CD4-positive, alpha-beta memory T cell (primary cell): Measurements from ENCODE around the gene FADD. TPM values are rescaled to one million over a fixed set of nuclear protein-coding genes. Genes with fewer than 3 reads are reported as not detected.

Experiments
- CTCF ChIA-PET: fragments of 350-600 bp; sonication (Branson Sonifier 250); formaldehyde crosslinking; loops from one replicate; lab custom pipeline; 2021; ENCODE audit warnings: inconsistent platforms; ENCODE audit not compliant: partially characterized antibody; lab: Charles Lee
- POLR2A ChIA-PET: fragments of 350-600 bp; sonication (Branson Sonifier 250); formaldehyde crosslinking; loops from one replicate; lab custom pipeline; 2021; ENCODE audit not compliant: partially characterized antibody; lab: Charles Lee
- DNase-seq, 5 donors: peaks; one replicate each; pipeline versions ENCODE4 v3.0.0 to v3.0.0-alpha.2; 2020 to 2022; ENCODE audit warnings: mixed read lengths in 1 of 5
- H3K27ac ChIP-seq: one replicate; pipeline ENCODE4 v1.7.0; 2013; ENCODE audit warnings: low read depth, low read length
- H3K27me3 ChIP-seq: 2 replicates; pipeline ENCODE4 v1.7.0; 2013; ENCODE audit warnings: mild to moderate bottlenecking, low read length, moderate library complexity; ENCODE audit not compliant: insufficient read depth
- H3K36me3 ChIP-seq: 2 replicates; pipeline ENCODE4 v1.7.0; 2013; ENCODE audit warnings: mild to moderate bottlenecking, low read length, moderate library complexity; ENCODE audit not compliant: insufficient read depth
- H3K4me1 ChIP-seq: 2 replicates; pipeline ENCODE4 v1.7.0; 2013; ENCODE audit warnings: mild to moderate bottlenecking, low read length, moderate library complexity; ENCODE audit not compliant: insufficient read depth
- H3K4me3 ChIP-seq, 2 donors: one replicate each; pipeline ENCODE4 v1.7.0; 2013; ENCODE audit warnings: low read length in 2 of 2, mild to moderate bottlenecking in 1 of 2
- H3K9me3 ChIP-seq, 2 donors: one replicate each; pipeline ENCODE4 v1.7.0; 2013; ENCODE audit warnings: low read length in 2 of 2, control low read depth in 1 of 2; ENCODE audit not compliant: control insufficient read depth in 1 of 2
- H3K27ac Mint-ChIP-seq, 7 donors: one replicate each; pipeline ENCODE4 v1.8.0; 2020 to 2021; ENCODE audit warnings: mixed read lengths in 7 of 7, mild to moderate bottlenecking in 6 of 7, inconsistent platforms in 3 of 7, moderate library complexity in 3 of 7
- H3K27me3 Mint-ChIP-seq, 2 donors: one replicate each; pipeline ENCODE4 v1.8.0; 2020 to 2021; ENCODE audit warnings: mixed read lengths in 2 of 2
- H3K36me3 Mint-ChIP-seq, 2 donors: one replicate each; pipeline ENCODE4 v1.8.0; 2020 to 2021; ENCODE audit warnings: mixed read lengths in 2 of 2, inconsistent platforms in 1 of 2, mild to moderate bottlenecking in 1 of 2
- H3K4me1 Mint-ChIP-seq, 4 donors: one replicate each; pipeline ENCODE4 v1.8.0; 2020 to 2021; ENCODE audit warnings: mixed read lengths in 4 of 4, mild to moderate bottlenecking in 1 of 4
- H3K4me3 Mint-ChIP-seq, 8 donors: one replicate each; pipeline ENCODE4 v1.8.0; 2020 to 2021; ENCODE audit warnings: mixed read lengths in 8 of 8, mild to moderate bottlenecking in 7 of 8, moderate library complexity in 6 of 8, inconsistent platforms in 3 of 8
- H3K9me3 Mint-ChIP-seq, 8 donors: one replicate each; pipeline ENCODE4 v1.8.0; 2020 to 2021; ENCODE audit warnings: mixed read lengths in 8 of 8, mild to moderate bottlenecking in 5 of 8, inconsistent platforms in 3 of 8, moderate library complexity in 1 of 8
- intact Hi-C: fragments of 100-400 bp; cut with micrococcal nuclease; formaldehyde crosslinking; loops from one replicate; pipeline ENCODE4 v1.15.1; 2023
- polyA plus RNA-seq, 2 donors: library from polyadenylated mRNA; unstranded; fragments of 300-500 nt; fragmentation: Illumina TruSeq; gene quantifications; one replicate each; pipeline ENCODE4 v1.2.3, GENCODE V29; 2021
- total RNA-seq, 2 experiments: library from RNA; stranded (reverse); gene quantifications; one replicate each; pipeline ENCODE4 v1.2.3, GENCODE V29; 2021

FADD gene
- total and polyA plus RNA-seq, 4 experiments from 2014 or later = 19.2 to 48.0 (median 34.2) TPM

GRCh38 chr11:70183032-70183431, 20.1 kb upstream of the FADD start:
- Histone ChIP-seq H3K27ac (no peak overlapping the region), H3K27me3 (no peaks in the 10 kb centered on the region), H3K9me3 (no peaks in the 10 kb centered on the region), H3K4me3 (no peak overlapping the region), H3K4me1 (no peaks in the 10 kb centered on the region), H3K36me3 (no peaks in the 10 kb centered on the region)
- intact Hi-C loops = loop anchor here (10.0 kb wide), 1 partner anchor 118 kb away; no protein-coding TSS in a partner anchor
- CTCF ChIA-PET = no interaction called here
- Mint-ChIP-seq H3K36me3 (no peaks in the 10 kb centered on the region), H3K27ac (no peak overlapping the region), H3K4me3 (no peak overlapping the region), H3K27me3 (peaks cover 3% of the 10 kb centered on the region in 2 donors), H3K9me3 (no peaks in the 10 kb centered on the region), H3K4me1 (no peaks in the 10 kb centered on the region)
- DNase-seq = no peak
- POLR2A ChIA-PET = no interaction called here

- no peak for DNase-seq
- Mint-ChIP-seq H3K4me3 (no peak overlapping the region), H3K36me3 (no peaks in the 10 kb centered on the region), H3K27me3 (peaks cover 3% of the 10 kb centered on the region in 2 donors), H3K4me1 (no peaks in the 10 kb centered on the region), H3K9me3 (no peaks in the 10 kb centered on the region), H3K27ac (no peak overlapping the region)
- Histone ChIP-seq H3K4me3 (no peak overlapping the region), H3K36me3 (no peaks in the 10 kb centered on the region), H3K9me3 (no peaks in the 10 kb centered on the region), H3K27me3 (no peaks in the 10 kb centered on the region), H3K4me1 (no peaks in the 10 kb centered on the region), H3K27ac (no peak overlapping the region)
- ChIA-PET CTCF (interaction anchor here (0.7 kb wide), 1 partner anchor 15 kb away, joined by 3 read pairs; no protein-coding TSS in a partner anchor), POLR2A (no interaction called here)
- intact Hi-C loops = loop anchor here (10.0 kb wide), 1 partner anchor 119 kb away; no protein-coding TSS in a partner anchor
Observed at GRCh38 chr11:70183483-70184176, 19.5 kb upstream of the FADD start.

GRCh38 chr11:70184396-70184795, 18.7 kb upstream of the FADD start:
- no peaks in the 10 kb centered on the region for H3K36me3 Mint-ChIP-seq
- peaks cover 3% of the 10 kb centered on the region in 2 donors for H3K27me3 Mint-ChIP-seq
- Histone ChIP-seq H3K36me3 (no peaks in the 10 kb centered on the region), H3K9me3 (no peaks in the 10 kb centered on the region), H3K4me1 (no peaks in the 10 kb centered on the region), H3K27me3 (no peaks in the 10 kb centered on the region), H3K27ac (no peak overlapping the region), H3K4me3 (no peak overlapping the region)
- ChIA-PET POLR2A (no interaction called here), CTCF (interaction anchor here (0.7 to 1.1 kb wide), 2 partner anchors 12 to 14 kb away, joined by 3 read pairs; no protein-coding TSS in a partner anchor)
- no peak overlapping the region for H3K27ac Mint-ChIP-seq
- intact Hi-C loops = loop anchor here (10.0 kb wide), 1 partner anchor 120 kb away; no protein-coding TSS in a partner anchor
- DNase-seq = no peak
- no peak overlapping the region for H3K4me3 Mint-ChIP-seq
- no peaks in the 10 kb centered on the region for H3K4me1 Mint-ChIP-seq
- no peaks in the 10 kb centered on the region for H3K9me3 Mint-ChIP-seq

- CTCF ChIA-PET = interaction anchor here (1.1 kb wide), 1 partner anchor 11 kb away, joined by 3 read pairs; no protein-coding TSS in a partner anchor
Observed at GRCh38 chr11:70185348-70186055, 17.6 kb upstream of the FADD start.

GRCh38 chr11:70186420-70186819, 16.7 kb upstream of the FADD start:
- H3K27me3 Mint-ChIP-seq = peaks cover 2 to 3% of the 10 kb centered on the region in 2 donors
- H3K4me1 Mint-ChIP-seq = peaks cover 0 to 3% (median under 1%) of the 10 kb centered on the region in 4 donors
- no peaks in the 10 kb centered on the region for H3K9me3 ChIP-seq
- no peaks in the 10 kb centered on the region for H3K27me3 ChIP-seq
- peaks cover under 1% of the 10 kb centered on the region for H3K4me1 ChIP-seq
- DNase-seq = no peak
- H3K36me3 ChIP-seq = no peaks in the 10 kb centered on the region
- POLR2A ChIA-PET = no interaction called here
- H3K4me3 ChIP-seq = no peak overlapping the region
- H3K27ac ChIP-seq = no peak overlapping the region
- CTCF ChIA-PET = no interaction called here
- H3K27ac Mint-ChIP-seq = no peak overlapping the region
- H3K9me3 Mint-ChIP-seq = peaks cover 0 to 1% (median 0%) of the 10 kb centered on the region in 8 donors
- H3K4me3 Mint-ChIP-seq = no peak overlapping the region
- no peaks in the 10 kb centered on the region for H3K36me3 Mint-ChIP-seq
- intact Hi-C loops = loop anchor here (10.0 kb wide), 1 partner anchor 122 kb away; no protein-coding TSS in a partner anchor

More at GRCh38 chr11:70185348-70186055, 17.6 kb upstream of the FADD start:
- Mint-ChIP-seq H3K36me3 (no peaks in the 10 kb centered on the region), H3K4me3 (no peak overlapping the region), H3K27ac (no peak overlapping the region), H3K9me3 (peaks cover 0 to 1% (median 0%) of the 10 kb centered on the region in 8 donors), H3K4me1 (no peaks in the 10 kb centered on the region), H3K27me3 (peaks cover 3% of the 10 kb centered on the region in 2 donors)
- Histone ChIP-seq H3K4me3 (no peak overlapping the region), H3K9me3 (no peaks in the 10 kb centered on the region), H3K27me3 (no peaks in the 10 kb centered on the region), H3K4me1 (no peaks in the 10 kb centered on the region), H3K27ac (no peak overlapping the region), H3K36me3 (no peaks in the 10 kb centered on the region)
- DNase-seq = no peak
- POLR2A ChIA-PET = no interaction called here
- intact Hi-C loops = loop anchor here (10.0 kb wide), 1 partner anchor 121 kb away; no protein-coding TSS in a partner anchor

GRCh38 chr11:70186936-70187335, 16.2 kb upstream of the FADD start:
- Mint-ChIP-seq H3K36me3 (no peaks in the 10 kb centered on the region), H3K27me3 (peaks cover 0 to 3% of the 10 kb centered on the region in 2 donors), H3K9me3 (peaks cover 0 to 1% (median 0%) of the 10 kb centered on the region in 8 donors), H3K4me3 (no peak overlapping the region), H3K4me1 (peaks cover 0 to 3% (median under 1%) of the 10 kb centered on the region in 4 donors), H3K27ac (no peak overlapping the region)
- Histone ChIP-seq H3K4me3 (no peak overlapping the region), H3K9me3 (no peaks in the 10 kb centered on the region), H3K27me3 (no peaks in the 10 kb centered on the region), H3K36me3 (no peaks in the 10 kb centered on the region), H3K4me1 (peaks cover 4% of the 10 kb centered on the region), H3K27ac (no peak overlapping the region)
- intact Hi-C loops = loop anchor here (10.0 kb wide), 1 partner anchor 122 kb away; no protein-coding TSS in a partner anchor
- no peak for DNase-seq
- ChIA-PET CTCF (no interaction called here), POLR2A (no interaction called here)

- Histone ChIP-seq H3K4me3 (no peak overlapping the region), H3K27ac (no peak overlapping the region), H3K9me3 (no peaks in the 10 kb centered on the region), H3K36me3 (no peaks in the 10 kb centered on the region), H3K27me3 (no peaks in the 10 kb centered on the region), H3K4me1 (peaks cover 4% of the 10 kb centered on the region)
- ChIA-PET CTCF (no interaction called here), POLR2A (no interaction called here)
- intact Hi-C loops = loop anchor here (10.0 kb wide), 1 partner anchor 123 kb away; no protein-coding TSS in a partner anchor
- no peak overlapping the region for H3K4me3 Mint-ChIP-seq
- no peak for DNase-seq
- peaks cover 0 to 1% (median 0%) of the 10 kb centered on the region in 8 donors for H3K9me3 Mint-ChIP-seq
- H3K27ac Mint-ChIP-seq = no peak overlapping the region
- H3K4me1 Mint-ChIP-seq = peaks cover 0 to 3% (median under 1%) of the 10 kb centered on the region in 4 donors
- peaks cover 4 to 6% of the 10 kb centered on the region in 2 donors for H3K27me3 Mint-ChIP-seq
- H3K36me3 Mint-ChIP-seq = no peaks in the 10 kb centered on the region
Observed at GRCh38 chr11:70187771-70188170, 15.3 kb upstream of the FADD start.
